Suppressor macrophage treated with lipopolysaccharide for 4 hours (primary cell): Measurements from ENCODE around the gene B3GNT3.

Experiments
- DNase-seq: peaks from one replicate; pipeline ENCODE4 v3.0.0-alpha.2; 2020

B3GNT3 gene

GRCh38 chr19:17861542-17862402, 66.8 kb downstream of the B3GNT3 start:
- no peak for DNase-seq

- no peak for DNase-seq
Measured at GRCh38 chr19:17862711-17863519, 68.0 kb downstream of the B3GNT3 start.
